Stomach (tissue), 4 donors: ENCODE data around the gene FOXC2.

ENCODE experiments used
- EP300 ChIP-seq: sonication (generic); formaldehyde crosslinking; IDR thresholded peaks from one replicate; pipeline ENCODE4 v1.6.1; 2017; ENCODE audit warnings: antibody characterized with exemption
- POLR2A ChIP-seq, 4 donors: fragments of 450-650 bp; IDR thresholded peaks; one replicate each; pipeline ENCODE4 v1.6.1; 2016; ENCODE audit warnings: antibody characterized with exemption in 4 of 4, control low read depth in 2 of 4, mild to moderate bottlenecking in 1 of 4, moderate library complexity in 1 of 4
- POLR2AphosphoS5 ChIP-seq, 3 donors: sonication (generic); formaldehyde crosslinking; IDR thresholded peaks; one replicate each; pipeline ENCODE4 v1.6.1; 2016; ENCODE audit warnings: antibody characterized with exemption in 3 of 3
- TF ChIP-seq, protein P1 (sequence below), 7 experiments: fragments of 450-650 bp in 4 of 7; fragments of 200-600 bp in 3 of 7; sonication (generic) in 3 of 7; IDR thresholded peaks; one replicate each; pipeline ENCODE4 v1.5.1; 2016 to 2019; ENCODE audit warnings: antibody characterized with exemption in 7 of 7, control low read depth in 2 of 7, mild to moderate bottlenecking in 1 of 7

DNA sequence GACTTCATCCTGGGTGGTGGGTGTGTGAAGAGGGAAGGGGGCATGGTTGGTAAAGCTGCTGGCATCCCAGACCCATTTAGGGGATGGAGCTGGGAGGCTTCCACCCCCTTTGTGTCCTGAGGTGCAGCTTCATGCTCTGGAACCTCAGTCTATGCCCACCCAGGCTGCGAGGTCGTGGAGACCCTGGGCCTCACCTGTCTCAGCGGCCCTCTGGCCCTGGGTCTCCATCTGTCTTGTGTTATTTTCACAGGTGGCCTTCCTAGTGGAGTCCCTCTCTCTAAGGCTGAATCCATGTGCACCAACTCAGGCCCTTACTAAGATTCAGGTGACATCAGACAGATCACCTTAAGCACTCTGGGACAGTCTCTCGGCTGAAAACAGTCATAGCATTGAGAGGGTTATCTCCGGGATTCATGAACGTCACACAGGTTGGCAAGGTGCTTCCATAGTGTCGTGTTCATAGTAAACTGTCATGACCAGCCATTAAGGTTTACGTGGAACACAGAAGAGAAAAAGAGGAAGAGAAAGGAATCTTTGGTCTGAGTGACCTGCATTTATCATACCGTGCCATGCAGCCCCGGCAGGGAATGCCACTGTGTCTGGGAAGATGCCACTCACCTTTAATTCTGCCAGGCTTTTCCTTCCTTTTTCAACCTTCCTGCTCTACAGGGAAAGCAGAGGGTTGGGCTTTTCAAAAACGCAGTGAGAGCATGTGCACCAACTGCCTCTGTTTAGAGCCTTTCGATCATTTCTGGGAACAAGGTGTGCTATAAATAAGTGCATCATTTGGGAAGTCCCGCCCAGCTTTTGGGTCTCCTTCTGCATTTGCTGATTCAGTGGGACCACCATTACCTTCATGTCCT is 7.2 kb downstream of the FOXC2 start:
- TF ChIP-seq, protein P1, sequence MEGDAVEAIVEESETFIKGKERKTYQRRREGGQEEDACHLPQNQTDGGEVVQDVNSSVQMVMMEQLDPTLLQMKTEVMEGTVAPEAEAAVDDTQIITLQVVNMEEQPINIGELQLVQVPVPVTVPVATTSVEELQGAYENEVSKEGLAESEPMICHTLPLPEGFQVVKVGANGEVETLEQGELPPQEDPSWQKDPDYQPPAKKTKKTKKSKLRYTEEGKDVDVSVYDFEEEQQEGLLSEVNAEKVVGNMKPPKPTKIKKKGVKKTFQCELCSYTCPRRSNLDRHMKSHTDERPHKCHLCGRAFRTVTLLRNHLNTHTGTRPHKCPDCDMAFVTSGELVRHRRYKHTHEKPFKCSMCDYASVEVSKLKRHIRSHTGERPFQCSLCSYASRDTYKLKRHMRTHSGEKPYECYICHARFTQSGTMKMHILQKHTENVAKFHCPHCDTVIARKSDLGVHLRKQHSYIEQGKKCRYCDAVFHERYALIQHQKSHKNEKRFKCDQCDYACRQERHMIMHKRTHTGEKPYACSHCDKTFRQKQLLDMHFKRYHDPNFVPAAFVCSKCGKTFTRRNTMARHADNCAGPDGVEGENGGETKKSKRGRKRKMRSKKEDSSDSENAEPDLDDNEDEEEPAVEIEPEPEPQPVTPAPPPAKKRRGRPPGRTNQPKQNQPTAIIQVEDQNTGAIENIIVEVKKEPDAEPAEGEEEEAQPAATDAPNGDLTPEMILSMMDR (IDR thresholded peaks at IDR 0.05) = no peak
- no peak for TF ChIP-seq POLR2A (IDR thresholded peaks at IDR 0.05)
- no peak for TF ChIP-seq POLR2AphosphoS5 (IDR thresholded peaks at IDR 0.05)
- TF ChIP-seq EP300 = no peak
